IPS DF 6.9 (cell line): Measurements from ENCODE around the gene HRAS.

ENCODE experiments used
- DNase-seq: peaks from one replicate; pipeline ENCODE4 v3.0.0-alpha.2; 2013; ENCODE audit warnings: low read depth, low spot score
- H3K27ac ChIP-seq: one replicate; pipeline ENCODE4 v1.5.1; 2013; ENCODE audit warnings: low read length, control low read depth
- H3K27me3 ChIP-seq: 2 replicates; pipeline ENCODE4 v1.6.1; 2013; ENCODE audit warnings: mild to moderate bottlenecking, low read length; ENCODE audit not compliant: control insufficient read depth, insufficient read depth
- H3K36me3 ChIP-seq: 2 replicates; pipeline ENCODE4 v1.6.1; 2013; ENCODE audit warnings: low read length; ENCODE audit not compliant: control insufficient read depth, insufficient read depth
- H3K4me1 ChIP-seq: 2 replicates; pipeline ENCODE4 v1.6.1; 2013; ENCODE audit warnings: low read length; ENCODE audit not compliant: control insufficient read depth, insufficient read depth
- H3K4me3 ChIP-seq: 2 replicates; pipeline ENCODE4 v1.5.1; 2013; ENCODE audit warnings: mild to moderate bottlenecking, low read length
- H3K9me3 ChIP-seq: 2 replicates; pipeline ENCODE4 v1.6.1; 2013; ENCODE audit warnings: low read length, inconsistent platforms; ENCODE audit not compliant: control insufficient read depth, insufficient read depth
- whole genome bisulfite sequencing: extraction: QIAGEN DNeasy Blood & Tissue Kit; methylation state at CpG from one replicate; pipeline ENCODE4 v1.1.7; 2013; ENCODE audit warnings: mixed read lengths, missing lambda C conversion rate; ENCODE audit not compliant: insufficient read length, insufficient coverage; 5-methylcytosine and 5-hydroxymethylcytosine counted together

Gene HRAS

GRCh38 chr11:498297-499181 is 36.8 kb downstream of the HRAS start:
- WGBS = no CpG with 5 or more reads among the region's 39 CpGs
- Histone ChIP-seq H3K4me3 (no peak overlapping the region), H3K4me1 (no peaks in the 10 kb centered on the region), H3K27ac (no peak overlapping the region), H3K36me3 (peaks cover 41% of the 10 kb centered on the region), H3K9me3 (no peaks in the 10 kb centered on the region), H3K27me3 (no peaks in the 10 kb centered on the region)
- DNase-seq = no peak

GRCh38 chr11:497565-498296 is 37.6 kb downstream of the HRAS start:
- H3K9me3 ChIP-seq = no peaks in the 10 kb centered on the region
- WGBS = no CpG with 5 or more reads among the region's 31 CpGs
- H3K27ac ChIP-seq = no peak overlapping the region
- no peak for DNase-seq
- H3K27me3 ChIP-seq = no peaks in the 10 kb centered on the region
- no peaks in the 10 kb centered on the region; the same call in 1 of the 2 replicates for H3K4me1 ChIP-seq
- H3K4me3 ChIP-seq = no peak overlapping the region
- H3K36me3 ChIP-seq = peaks cover 41% of the 10 kb centered on the region

- no peaks in the 10 kb centered on the region for H3K9me3 ChIP-seq
- no peak overlapping the region for H3K27ac ChIP-seq
- H3K4me3 ChIP-seq = no peak overlapping the region
- H3K27me3 ChIP-seq = no peaks in the 10 kb centered on the region
- H3K36me3 ChIP-seq = peaks cover 41% of the 10 kb centered on the region
- no peak for DNase-seq
- no peaks in the 10 kb centered on the region; the same call in 1 of the 2 replicates for H3K4me1 ChIP-seq
- no CpG with 5 or more reads among the region's 34 CpGs for WGBS
These were observed 38.4 kb downstream of the HRAS start for GRCh38 chr11:496834-497564.

GRCh38 chr11:495537-495931 is 39.8 kb downstream of the HRAS start:
- H3K4me1 ChIP-seq = no peaks in the 10 kb centered on the region; the same call in 1 of the 2 replicates
- H3K36me3 ChIP-seq = peaks cover 43% of the 10 kb centered on the region
- H3K4me3 ChIP-seq = no peak overlapping the region
- H3K9me3 ChIP-seq = no peaks in the 10 kb centered on the region
- WGBS = no CpG with 5 or more reads among the region's 10 CpGs
- H3K27ac ChIP-seq = no peak overlapping the region
- H3K27me3 ChIP-seq = no peaks in the 10 kb centered on the region
- DNase-seq = no peak

- Histone ChIP-seq H3K4me1 (no peaks in the 10 kb centered on the region; the same call in 1 of the 2 replicates), H3K9me3 (no peaks in the 10 kb centered on the region), H3K27ac (no peak overlapping the region), H3K27me3 (no peaks in the 10 kb centered on the region), H3K36me3 (peaks cover 43% of the 10 kb centered on the region), H3K4me3 (no peak overlapping the region)
- no peak for DNase-seq
- no CpG with 5 or more reads among the region's 37 CpGs for WGBS
These were observed 40.4 kb downstream of the HRAS start for GRCh38 chr11:494761-495536.

- Histone ChIP-seq H3K27me3 (no peaks in the 10 kb centered on the region), H3K36me3 (peaks cover 28% of the 10 kb centered on the region), H3K9me3 (no peaks in the 10 kb centered on the region), H3K4me1 (no peaks in the 10 kb centered on the region; the same call in 1 of the 2 replicates), H3K27ac (no peak overlapping the region), H3K4me3 (no peak overlapping the region)
- no peak for DNase-seq
- WGBS = no CpG with 5 or more reads among the region's 32 CpGs
These were observed 42.7 kb downstream of the HRAS start for GRCh38 chr11:492427-493226.

- H3K4me1 ChIP-seq = no peaks in the 10 kb centered on the region; the same call in 1 of the 2 replicates
- no peak for DNase-seq
- no peaks in the 10 kb centered on the region for H3K27me3 ChIP-seq
- no CpG with 5 or more reads among the region's 7 CpGs for WGBS
- H3K36me3 ChIP-seq = peaks cover 23% of the 10 kb centered on the region
- no peak overlapping the region for H3K27ac ChIP-seq
- no peaks in the 10 kb centered on the region for H3K9me3 ChIP-seq
- H3K4me3 ChIP-seq = no peak overlapping the region
These were observed 44.0 kb downstream of the HRAS start for GRCh38 chr11:491358-491757.

GRCh38 chr11:490930-491260 is 44.5 kb downstream of the HRAS start:
- WGBS = no CpG with 5 or more reads among the region's 15 CpGs
- Histone ChIP-seq H3K4me3 (no peak overlapping the region), H3K27me3 (no peaks in the 10 kb centered on the region), H3K27ac (no peak overlapping the region), H3K9me3 (no peaks in the 10 kb centered on the region), H3K36me3 (peaks cover 23% of the 10 kb centered on the region), H3K4me1 (no peaks in the 10 kb centered on the region; the same call in 1 of the 2 replicates)
- DNase-seq = no peak

- H3K27me3 ChIP-seq = no peaks in the 10 kb centered on the region
- H3K9me3 ChIP-seq = no peaks in the 10 kb centered on the region
- H3K36me3 ChIP-seq = peaks cover 23% of the 10 kb centered on the region
- no peak for DNase-seq
- H3K4me1 ChIP-seq = no peaks in the 10 kb centered on the region; the same call in 1 of the 2 replicates
- WGBS = no CpG with 5 or more reads among the region's 38 CpGs
- no peak overlapping the region for H3K4me3 ChIP-seq
- H3K27ac ChIP-seq = no peak overlapping the region
These were observed 45.0 kb downstream of the HRAS start for GRCh38 chr11:490186-490929.
